Epidermal melanocyte (primary cell): ENCODE data around the gene TBC1D10B.
"Not testable (repeated sequence)": the region's sequence is repeated elsewhere in the genome, so short reads cannot be mapped to it uniquely, and the experiment has no call there.

Experiments used
- DNase-seq: peaks from one replicate; pipeline ENCODE4 v3.0.0; 2011; ENCODE audit warnings: low spot score; ENCODE audit not compliant: insufficient read length

The TBC1D10B gene

GRCh38 chr16:30356401-30357084 lies 13.8 kb downstream of the TBC1D10B start:
- DNase-seq, result no peak

GRCh38 chr16:30355954-30356308 lies 14.4 kb downstream of the TBC1D10B start:
- DNase-seq, result no peak

GRCh38 chr16:30355144-30355953 lies 14.9 kb downstream of the TBC1D10B start, which contains the start of gene CD2BP2:
CD2BP2 (minus strand) TSS chr16:30355308; CDS start chr16:30354681, 627 bp downstream.
- DNase-seq, result peak; percentile 91

GRCh38 chr16:30354423-30355143 lies 15.7 kb downstream of the TBC1D10B start:
- no peak for DNase-seq

- DNase-seq, result no peak
These were observed 16.7 kb downstream of the TBC1D10B start for GRCh38 chr16:30353438-30354129.

GRCh38 chr16:30352488-30353401 lies 17.5 kb downstream of the TBC1D10B start:
- no peak for DNase-seq

- no peak for DNase-seq
These were observed 18.5 kb downstream of the TBC1D10B start for GRCh38 chr16:30351586-30352419.

- DNase-seq, result no peak
These were observed 19.3 kb downstream of the TBC1D10B start for GRCh38 chr16:30351001-30351441.

- DNase-seq, result no peak
These were observed 20.0 kb downstream of the TBC1D10B start for GRCh38 chr16:30350134-30350871.

GRCh38 chr16:30349675-30350074 lies 20.6 kb downstream of the TBC1D10B start:
- no peak for DNase-seq

GRCh38 chr16:30348929-30349328 lies 21.4 kb downstream of the TBC1D10B start:
- DNase-seq, result no peak

GRCh38 chr16:30348113-30348512 lies 22.2 kb downstream of the TBC1D10B start:
- no peak for DNase-seq

GRCh38 chr16:30346286-30346685 lies 24.0 kb downstream of the TBC1D10B start:
- no peak for DNase-seq

- DNase-seq, result not testable (repeated sequence)
These were observed 26.8 kb downstream of the TBC1D10B start for GRCh38 chr16:30343491-30343820.

GRCh38 chr16:30342751-30343490 lies 27.4 kb downstream of the TBC1D10B start:
- no peak for DNase-seq

- not testable (repeated sequence) for DNase-seq
These were observed 28.3 kb downstream of the TBC1D10B start for GRCh38 chr16:30341971-30342370.

GRCh38 chr16:30340621-30341020 lies 29.7 kb downstream of the TBC1D10B start:
- no peak for DNase-seq

GRCh38 chr16:30338715-30339114 lies 31.6 kb downstream of the TBC1D10B start:
- not testable (repeated sequence) for DNase-seq
